ENCODE measurements around the gene SNRPA1. TPM values are rescaled to one million over a fixed set of nuclear protein-coding genes. Genes with fewer than 3 reads are reported as not detected.

Gene SNRPA1
- total and polyA plus RNA-seq, 12 donors: 16.0 to 65.0 (median 30.0) TPM

DNA sequence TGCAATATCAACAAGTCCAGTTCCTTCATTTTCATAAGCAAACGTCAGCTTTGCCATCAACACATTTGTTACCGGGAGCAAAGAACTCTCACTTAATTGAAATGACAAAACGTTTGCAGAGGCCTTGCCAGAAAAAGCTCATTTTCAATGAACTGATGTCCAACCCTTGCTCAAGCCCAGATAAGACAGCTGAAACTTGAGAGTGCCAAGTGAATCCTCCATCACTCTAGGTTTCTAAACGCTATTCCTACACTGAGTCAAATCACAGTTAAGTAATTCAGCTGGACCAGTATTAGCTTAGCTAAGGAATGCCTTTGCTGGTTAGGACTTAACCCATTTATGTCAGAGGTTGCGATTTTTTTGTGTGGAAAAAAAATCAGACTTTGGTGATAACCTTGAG lies 54.7 kb downstream of the SNRPA1 start:
- peak in 3 of 7 donors; percentile 53 to 70 (median 68) for DNase-seq
- 18 to 31% (median 27%) methylated on average over 5 of the region's 5 CpGs for WGBS, 4 donors
- H3K4me1 ChIP-seq (replicated peaks in 1 of 2): peaks cover 7 to 75% of the 10 kb centered on the region in 2 donors
- no peaks in the 10 kb centered on the region for H3K27me3 ChIP-seq
- no peaks in the 10 kb centered on the region for H3K36me3 ChIP-seq (replicated peaks in 1 of 2)
- H3K27ac ChIP-seq: peak overlapping the region in 2 of 5 donors; percentile 19 to 39
- TF ChIP-seq, protein P1, sequence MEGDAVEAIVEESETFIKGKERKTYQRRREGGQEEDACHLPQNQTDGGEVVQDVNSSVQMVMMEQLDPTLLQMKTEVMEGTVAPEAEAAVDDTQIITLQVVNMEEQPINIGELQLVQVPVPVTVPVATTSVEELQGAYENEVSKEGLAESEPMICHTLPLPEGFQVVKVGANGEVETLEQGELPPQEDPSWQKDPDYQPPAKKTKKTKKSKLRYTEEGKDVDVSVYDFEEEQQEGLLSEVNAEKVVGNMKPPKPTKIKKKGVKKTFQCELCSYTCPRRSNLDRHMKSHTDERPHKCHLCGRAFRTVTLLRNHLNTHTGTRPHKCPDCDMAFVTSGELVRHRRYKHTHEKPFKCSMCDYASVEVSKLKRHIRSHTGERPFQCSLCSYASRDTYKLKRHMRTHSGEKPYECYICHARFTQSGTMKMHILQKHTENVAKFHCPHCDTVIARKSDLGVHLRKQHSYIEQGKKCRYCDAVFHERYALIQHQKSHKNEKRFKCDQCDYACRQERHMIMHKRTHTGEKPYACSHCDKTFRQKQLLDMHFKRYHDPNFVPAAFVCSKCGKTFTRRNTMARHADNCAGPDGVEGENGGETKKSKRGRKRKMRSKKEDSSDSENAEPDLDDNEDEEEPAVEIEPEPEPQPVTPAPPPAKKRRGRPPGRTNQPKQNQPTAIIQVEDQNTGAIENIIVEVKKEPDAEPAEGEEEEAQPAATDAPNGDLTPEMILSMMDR (IDR thresholded peaks at IDR 0.05): no peak
- no peaks in the 10 kb centered on the region for H3K9me3 ChIP-seq (replicated peaks in 1 of 3)
- no peak overlapping the region for H3K4me3 ChIP-seq
- intact Hi-C loops (cut with DNase I): no loop called here

DNA sequence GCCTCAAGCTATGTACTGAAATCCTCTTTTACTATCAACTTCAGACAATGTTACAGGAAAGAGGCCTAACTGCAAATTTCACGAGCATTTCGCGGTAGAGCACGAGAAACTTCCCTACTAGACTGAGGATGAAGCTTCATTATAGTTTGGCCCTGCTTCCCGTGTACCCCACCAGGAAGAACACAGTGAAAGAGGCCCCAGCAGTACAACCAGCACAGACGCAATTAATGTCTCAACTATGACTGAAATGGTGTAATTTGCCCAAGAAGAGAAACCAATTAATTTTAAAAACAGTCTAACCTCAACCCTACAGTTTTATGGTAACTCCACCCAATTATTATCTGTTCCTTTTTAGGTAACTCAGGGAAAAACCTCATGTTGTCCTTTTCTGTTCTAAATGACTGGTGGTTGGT lies 55.3 kb downstream of the SNRPA1 start:
- Histone ChIP-seq H3K27me3 (no peaks in the 10 kb centered on the region), H3K4me3 (no peak overlapping the region), H3K4me1 (replicated peaks in 1 of 2) (peaks cover 7 to 69% of the 10 kb centered on the region in 2 donors), H3K27ac (peak overlapping the region in 4 of 5 donors; percentile 0 to 45 (median 29)), H3K36me3 (replicated peaks in 1 of 2) (peaks cover 0 to 6% of the 10 kb centered on the region in 2 donors), H3K9me3 (replicated peaks in 1 of 3) (no peaks in the 10 kb centered on the region)
- 58 to 65% (median 61%) methylated on average over 6 of the region's 6 CpGs for WGBS, 4 donors
- DNase-seq: no peak
- no peak for TF ChIP-seq POLR2A (IDR thresholded peaks at IDR 0.05)
- intact Hi-C loops (cut with DNase I): no loop called here

DNA sequence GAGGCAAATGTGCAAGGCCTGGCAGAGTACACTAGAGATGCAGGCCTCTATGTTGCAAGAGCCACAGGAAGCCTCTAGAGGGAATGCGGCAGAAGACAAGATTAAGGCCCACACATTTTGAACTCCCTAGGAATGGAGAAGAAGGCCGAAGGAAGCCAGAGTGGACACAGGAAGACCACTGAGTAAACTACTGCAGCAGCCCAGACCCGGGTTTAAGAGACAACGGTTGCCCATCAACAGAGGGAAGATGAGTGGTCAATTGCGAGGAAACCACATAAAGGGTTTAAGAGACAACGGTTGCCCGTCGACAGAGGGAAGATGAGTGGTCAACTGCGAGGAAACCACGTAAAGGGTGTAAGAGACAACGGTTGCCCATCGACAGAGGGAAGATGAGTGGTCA lies 57.8 kb downstream of the SNRPA1 start:
- H3K27ac ChIP-seq: no peak overlapping the region
- H3K4me3 ChIP-seq: no peak overlapping the region

DNA sequence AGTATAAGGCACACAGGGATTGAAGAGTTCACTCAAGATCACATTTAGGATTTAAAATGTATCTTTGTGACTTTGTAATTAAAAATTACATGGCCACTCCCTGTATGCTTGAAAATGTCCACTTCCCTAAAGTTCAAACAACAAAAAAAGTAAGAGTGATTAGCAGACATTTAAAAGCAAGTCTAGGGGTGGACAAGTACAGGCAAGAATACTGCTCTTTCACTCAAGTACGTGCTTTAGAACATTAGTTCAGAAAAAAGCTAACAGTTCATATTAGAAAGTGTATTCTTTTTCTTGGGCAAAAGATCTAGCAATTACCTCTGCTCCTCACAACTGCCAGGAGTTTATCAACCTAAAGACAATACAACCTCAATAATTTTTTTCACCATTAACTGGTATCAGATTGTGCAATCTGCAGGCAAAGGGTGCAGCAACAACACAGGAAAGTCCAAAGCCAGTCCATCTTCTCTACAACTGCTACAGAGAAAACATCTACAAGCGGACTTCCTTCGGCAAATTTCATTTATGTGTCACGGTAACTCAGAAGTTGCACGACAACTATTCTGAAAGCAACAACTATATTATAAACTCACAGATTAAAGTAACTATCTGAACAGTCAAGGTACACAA lies 61.3 kb downstream of the SNRPA1 start:
- no peaks in the 10 kb centered on the region for H3K27me3 ChIP-seq
- intact Hi-C loops (cut with DNase I): no loop called here
- no peak for TF ChIP-seq POLR2A (IDR thresholded peaks at IDR 0.05)
- TF ChIP-seq, protein P1 (IDR thresholded peaks at IDR 0.05): no peak
- no peak for DNase-seq
- H3K4me1 ChIP-seq (replicated peaks in 1 of 2): peaks cover 15 to 42% of the 10 kb centered on the region in 2 donors
- H3K27ac ChIP-seq: peak overlapping the region in 2 of 5 donors; percentile 41 to 48
- no peak overlapping the region for H3K4me3 ChIP-seq
- WGBS, 4 donors: 77 to 91% (median 85%) methylated on average over 5 of the region's 5 CpGs
- H3K9me3 ChIP-seq (replicated peaks in 1 of 3): peaks cover 0 to 6% (median 0%) of the 10 kb centered on the region in 3 donors
- peaks cover 0 to 20% of the 10 kb centered on the region in 2 donors for H3K36me3 ChIP-seq (replicated peaks in 1 of 2)

More for the DNA sequence above, 57.8 kb downstream of the SNRPA1 start:
- TF ChIP-seq, protein P1 (IDR thresholded peaks at IDR 0.05): no peak
- TF ChIP-seq POLR2A (IDR thresholded peaks at IDR 0.05): no peak
- Histone ChIP-seq H3K36me3 (replicated peaks in 1 of 2) (peaks cover 0 to 20% of the 10 kb centered on the region in 2 donors), H3K27me3 (no peaks in the 10 kb centered on the region), H3K4me1 (replicated peaks in 1 of 2) (peaks cover 15 to 64% of the 10 kb centered on the region in 2 donors), H3K9me3 (replicated peaks in 1 of 3) (no peaks in the 10 kb centered on the region)
- intact Hi-C loops (cut with DNase I): no loop called here
- WGBS, 4 donors: 73 to 83% (median 78%) methylated on average over 12 of the region's 12 CpGs
- DNase-seq: peak in 1 of 7 donors; percentile 23

DNA sequence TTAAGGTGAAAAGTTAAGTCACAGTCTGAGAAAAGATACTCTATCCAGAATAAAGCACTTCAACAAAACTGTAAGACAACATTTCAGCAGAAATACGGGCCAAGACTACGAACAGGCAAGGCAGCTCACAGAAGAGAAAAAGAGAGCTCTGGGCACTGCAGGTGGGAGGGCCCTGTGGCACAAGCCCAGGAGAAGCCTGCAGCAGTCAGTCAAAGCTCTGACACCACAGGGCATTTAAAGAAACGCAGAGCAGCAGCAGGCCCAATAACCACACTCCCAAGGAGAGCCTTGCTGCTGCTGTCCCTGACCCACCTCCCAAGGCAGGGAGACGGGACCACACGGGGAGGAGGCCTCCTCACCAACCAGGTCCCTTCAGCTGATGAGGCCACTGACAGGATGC lies 62.4 kb downstream of the SNRPA1 start:
- intact Hi-C loops (cut with DNase I): no loop called here
- Histone ChIP-seq H3K36me3 (replicated peaks in 1 of 2) (peaks cover 0 to 20% of the 10 kb centered on the region in 2 donors), H3K27ac (peak overlapping the region in 4 of 5 donors; percentile 6 to 48 (median 42)), H3K27me3 (no peaks in the 10 kb centered on the region), H3K9me3 (replicated peaks in 1 of 3) (peaks cover 0 to 14% (median 0%) of the 10 kb centered on the region in 3 donors), H3K4me3 (no peak overlapping the region), H3K4me1 (replicated peaks in 1 of 2) (peaks cover 15 to 32% of the 10 kb centered on the region in 2 donors)
- TF ChIP-seq, protein P1 (IDR thresholded peaks at IDR 0.05): no peak
- TF ChIP-seq POLR2A (IDR thresholded peaks at IDR 0.05): no peak
- peak in 5 of 7 donors; percentile 38 to 80 (median 57) for DNase-seq
- 24 to 41% (median 29%) methylated on average over 3 to 5 of the region's 5 CpGs for WGBS, 4 donors
